Measurements from ENCODE around the gene WNT1.

GRCh38 chr12:48985901-48986300 is 7.8 kb downstream of the WNT1 start:
- TF ChIP-seq POLR2AphosphoS5 (IDR thresholded peaks at IDR 0.05; ENCODE audit: low read depth, low read length): no peak
- TF ChIP-seq REST (IDR thresholded peaks at IDR 0.05; ENCODE audit: insufficient read depth in 1 of 2, low read depth in 2 of 2, low read length in 2 of 2): no peak
- TF ChIP-seq TAF1 (IDR thresholded peaks at IDR 0.05; ENCODE audit: borderline replicate concordance, insufficient read depth, low read length): no peak
